Effector CD8-positive, alpha-beta T cell (primary cell): Measurements from ENCODE around the gene FAM32A.
A peak's percentile ranks its signal among the peaks of the same experiment; 100 is the strongest.

Experiments used
- DNase-seq: peaks from one replicate; lab custom pipeline; 2025; lab: John Stamatoyannopoulos, UW
- total RNA-seq, 4 experiments: gene quantifications; one replicate each; lab custom pipeline; 2026; lab: John Stamatoyannopoulos, UW

The FAM32A gene
- 72.3 to 88.4 (median 82.0) reads per million in 4 experiments for total RNA-seq

- peak; percentile 98 for DNase-seq
Observed at GRCh38 chr19:16185123-16185767, at the start of gene FAM32A. FAM32A (plus strand) TSS chr19:16185410; CDS start chr19:16185443, 33 bp downstream.

DNA sequence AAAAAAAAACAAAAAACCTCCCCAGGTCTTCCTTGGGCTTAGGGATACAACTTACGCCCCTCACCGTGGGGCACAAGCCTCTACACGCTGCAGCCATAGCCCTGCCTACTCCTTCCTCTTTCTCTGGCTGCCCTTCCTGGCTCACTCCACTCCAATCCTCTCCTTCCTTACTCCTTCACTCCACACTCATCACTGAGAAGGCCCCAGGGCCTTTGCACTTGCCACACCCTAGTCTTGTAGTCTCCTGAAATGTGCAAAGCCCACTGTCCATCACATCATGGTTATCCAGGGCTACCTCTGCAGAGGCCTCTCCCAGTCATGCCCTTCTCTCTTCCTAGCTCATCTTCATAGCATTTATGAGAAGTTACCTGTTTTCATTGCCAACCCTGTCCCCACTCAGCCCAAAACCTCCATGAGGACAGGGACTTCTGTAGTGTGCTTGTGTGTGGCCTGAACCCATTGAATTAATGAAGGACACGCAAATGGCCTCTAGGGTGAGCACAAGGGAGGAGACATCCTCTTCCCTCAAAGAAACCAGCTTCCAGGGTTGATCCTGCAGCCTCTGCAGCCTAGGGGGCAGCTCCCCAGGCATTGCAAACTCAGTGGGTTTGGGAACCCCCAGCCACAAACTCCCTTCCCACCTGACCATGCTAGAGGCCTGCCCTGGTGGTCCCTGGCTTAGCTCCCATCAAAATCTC lies 49.6 kb upstream of the FAM32A start:
- DNase-seq: no peak

GRCh38 chr19:16136185-16136999 lies 48.8 kb upstream of the FAM32A start:
- no peak for DNase-seq

DNA sequence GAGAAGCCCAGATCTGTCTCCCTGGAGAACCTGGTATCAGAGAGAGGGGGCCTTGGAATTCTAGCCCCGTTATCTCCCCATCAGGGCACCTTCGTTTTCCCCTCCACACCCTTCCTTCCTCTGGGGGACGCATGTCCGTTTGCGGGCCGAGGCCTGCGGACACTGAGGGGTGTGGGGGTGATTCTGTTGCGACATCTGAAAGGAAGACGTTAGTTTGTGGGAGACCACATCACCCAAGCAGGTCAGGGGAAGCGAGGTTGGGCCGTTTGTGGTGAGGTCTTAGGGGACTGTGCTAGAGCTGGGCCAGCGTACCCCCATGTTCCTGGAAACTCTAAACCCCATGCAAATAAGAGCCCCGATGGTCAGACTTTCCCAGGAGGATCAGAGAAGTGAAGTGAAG lies 45.5 kb upstream of the FAM32A start:
- DNase-seq: no peak

DNA sequence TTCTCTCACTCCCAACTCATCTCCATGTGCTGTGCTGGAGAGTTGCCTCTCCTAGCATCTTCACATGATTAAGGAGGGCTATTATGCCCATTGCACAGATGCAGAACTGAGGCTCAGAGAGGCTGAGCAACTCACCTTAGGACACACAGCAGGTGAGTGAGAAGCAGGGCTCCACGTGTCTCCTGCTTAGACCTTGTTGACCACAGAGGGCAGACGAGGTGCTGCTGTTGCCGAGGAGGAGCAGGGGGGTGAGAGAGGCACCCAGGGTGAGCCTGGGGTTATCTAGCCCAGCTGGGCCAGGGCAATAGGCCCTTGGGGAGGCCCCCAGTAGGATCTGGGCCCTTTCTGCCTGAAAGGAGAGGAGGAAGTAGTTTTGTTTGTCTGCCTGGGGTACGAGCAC lies 44.2 kb upstream of the FAM32A start:
- no peak for DNase-seq

GRCh38 chr19:16142032-16142580 lies 43.1 kb upstream of the FAM32A start:
- no peak for DNase-seq

GRCh38 chr19:16143399-16144215 lies 41.6 kb upstream of the FAM32A start, which contains the start of gene HSH2D:
HSH2D (plus strand) TSS chr19:16143685; CDS start chr19:16148751, 5,066 bp downstream.
- DNase-seq: peak; percentile 56

GRCh38 chr19:16144216-16144581 lies 41.0 kb upstream of the FAM32A start:
- DNase-seq: no peak

DNA sequence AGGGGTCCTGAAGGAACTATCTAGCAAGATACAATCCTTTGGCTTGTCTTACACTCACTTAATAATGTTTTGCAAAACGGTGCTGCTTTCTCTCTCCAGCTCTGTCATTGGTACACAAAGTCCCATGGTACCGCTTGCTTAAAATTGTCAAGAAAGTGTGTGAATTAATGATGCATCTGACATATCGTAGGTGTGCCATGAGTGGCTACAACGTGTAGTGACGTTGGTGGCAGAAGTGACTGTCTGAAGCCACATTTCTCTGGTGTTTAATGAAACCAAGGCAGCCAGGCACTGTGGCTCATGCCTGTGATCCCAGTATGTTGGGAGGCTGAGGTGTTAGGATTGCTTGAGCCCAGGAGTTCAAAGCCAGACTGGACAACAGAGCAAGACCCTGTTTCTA lies 39.1 kb upstream of the FAM32A start:
- DNase-seq: no peak

GRCh38 chr19:16148443-16149229 lies 36.6 kb upstream of the FAM32A start:
- no peak for DNase-seq

DNA sequence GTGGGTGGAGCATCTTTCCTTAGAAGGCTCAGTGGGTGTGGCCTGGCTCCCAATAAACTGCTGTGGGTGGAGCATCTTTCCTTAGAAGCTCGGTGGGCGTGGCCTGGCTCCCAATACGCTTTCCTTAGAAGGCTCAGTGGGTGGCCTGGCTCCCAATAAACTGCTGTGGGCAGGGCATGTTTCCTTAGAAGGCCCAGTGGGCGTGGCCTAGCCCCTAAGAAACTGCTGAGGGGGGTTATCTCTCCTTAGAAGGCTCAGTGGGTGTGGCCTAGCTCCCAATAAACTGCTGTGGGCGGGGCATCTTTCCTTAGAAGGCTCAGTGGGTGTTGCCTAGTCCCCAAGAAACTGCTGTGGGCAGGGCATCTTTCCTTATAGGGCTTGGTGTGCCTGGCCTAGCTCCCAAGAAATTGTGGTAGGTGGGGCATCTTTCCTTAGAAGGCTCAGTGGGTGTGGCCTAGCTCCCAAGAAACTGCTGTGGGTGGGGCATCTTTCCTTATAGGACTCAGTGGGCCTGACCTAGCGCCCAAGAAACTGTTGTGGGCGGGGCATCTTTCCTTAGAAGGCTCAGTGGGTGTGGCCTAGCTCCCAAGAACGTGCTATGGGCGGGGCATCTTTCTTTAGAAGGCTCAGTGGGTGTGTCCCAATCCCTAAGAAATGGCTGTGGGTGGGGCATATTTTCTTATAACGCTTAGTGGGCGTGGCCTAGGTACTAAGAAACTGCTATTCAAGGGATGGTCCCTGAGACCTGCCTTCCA lies 31.5 kb upstream of the FAM32A start:
- DNase-seq: no peak

DNA sequence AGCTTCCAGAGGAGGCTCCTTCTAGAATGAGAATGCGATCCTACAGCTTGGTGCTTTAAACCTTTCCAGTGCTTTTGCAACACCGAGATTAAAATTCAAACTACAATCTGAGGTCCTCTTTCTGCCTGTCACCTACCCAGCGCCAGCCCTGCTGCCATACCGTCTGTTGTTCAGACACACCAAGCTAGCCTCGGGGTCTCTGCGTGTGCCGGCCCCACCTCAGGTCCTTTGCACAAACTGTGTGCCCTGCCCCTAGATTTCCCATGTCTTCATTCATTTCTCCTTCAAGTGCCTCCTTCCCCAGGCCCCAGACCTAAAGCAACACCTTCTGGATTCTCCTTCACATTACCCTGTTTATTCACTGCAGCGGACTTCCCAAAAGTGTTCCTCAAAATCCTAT lies 30.7 kb upstream of the FAM32A start:
- DNase-seq: no peak

- DNase-seq: no peak
Observed at GRCh38 chr19:16155128-16155527, 30.1 kb upstream of the FAM32A start.

DNA sequence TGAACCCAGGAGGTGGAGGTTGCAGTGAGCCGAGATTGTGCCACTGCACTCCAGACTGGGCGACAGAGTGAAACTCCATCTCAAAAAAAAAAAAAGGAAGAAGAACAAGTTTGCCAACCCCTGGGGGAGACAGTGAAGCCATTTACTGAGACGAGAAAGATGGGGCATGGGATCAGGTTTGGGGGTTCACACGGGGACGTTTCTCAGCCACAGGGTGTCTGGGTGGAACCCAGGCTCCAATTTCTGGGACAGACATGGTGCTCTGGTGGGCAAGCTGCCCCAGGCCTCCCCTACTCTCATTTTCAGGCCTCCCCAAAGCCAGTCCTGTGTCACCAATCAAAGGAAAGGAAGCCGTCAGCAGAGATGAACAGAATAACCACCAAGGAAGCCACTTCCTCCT lies 28.3 kb upstream of the FAM32A start:
- DNase-seq: no peak

GRCh38 chr19:16157601-16158000 lies 27.6 kb upstream of the FAM32A start:
- no peak for DNase-seq

- DNase-seq: no peak
Observed at GRCh38 chr19:16159655-16160054, 25.6 kb upstream of the FAM32A start.

DNA sequence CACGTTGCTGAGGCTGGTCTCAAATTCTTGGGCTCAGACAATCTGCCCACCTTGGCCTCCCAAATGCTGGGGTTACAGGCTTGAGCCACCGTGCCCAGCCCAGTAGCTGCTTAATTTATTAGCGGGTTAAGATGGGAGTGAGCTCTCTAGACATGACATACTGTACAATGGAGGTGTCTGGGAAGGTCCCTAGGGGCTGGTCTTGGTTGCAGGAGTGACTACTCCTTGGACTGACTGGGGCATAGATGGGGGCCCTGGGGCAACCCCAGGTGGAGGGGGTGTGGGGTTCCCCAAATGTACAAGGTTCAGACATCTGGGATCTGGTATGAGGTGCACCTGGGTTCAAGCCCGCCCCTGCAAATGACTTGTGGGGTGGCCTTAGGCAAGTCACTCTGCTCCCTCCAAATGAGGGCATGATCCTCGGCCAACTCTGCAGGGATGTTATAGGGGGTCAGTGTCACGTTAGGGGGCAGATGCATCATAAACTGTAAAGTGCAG lies 24.7 kb upstream of the FAM32A start:
- DNase-seq: no peak

GRCh38 chr19:16160943-16161560 lies 24.2 kb upstream of the FAM32A start:
- DNase-seq: no peak

DNA sequence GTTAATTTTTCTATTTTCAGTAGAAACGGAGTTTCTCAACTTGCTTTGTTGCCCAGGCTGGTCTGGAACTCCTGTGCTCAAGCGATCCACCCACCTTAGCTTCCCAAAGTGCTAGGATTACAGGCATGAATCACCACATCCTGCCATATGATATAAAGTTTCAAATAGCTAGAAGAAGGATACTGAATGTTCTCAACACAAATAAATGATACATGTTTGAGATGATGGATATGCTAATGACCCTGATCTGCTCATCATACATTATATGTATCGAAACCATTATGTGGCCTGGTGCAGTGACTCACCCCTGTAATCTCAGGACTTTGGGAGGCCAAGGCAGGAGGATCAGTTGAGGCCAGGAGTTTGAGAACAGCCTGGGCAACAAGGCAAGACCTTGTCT lies 23.4 kb upstream of the FAM32A start:
- no peak for DNase-seq
